ENCODE results near the gene GNAQ.
"Not testable (repeated sequence)": the region's sequence is repeated elsewhere in the genome, so short reads cannot be mapped to it uniquely, and the experiment has no call there.

The GNAQ gene

DNA sequence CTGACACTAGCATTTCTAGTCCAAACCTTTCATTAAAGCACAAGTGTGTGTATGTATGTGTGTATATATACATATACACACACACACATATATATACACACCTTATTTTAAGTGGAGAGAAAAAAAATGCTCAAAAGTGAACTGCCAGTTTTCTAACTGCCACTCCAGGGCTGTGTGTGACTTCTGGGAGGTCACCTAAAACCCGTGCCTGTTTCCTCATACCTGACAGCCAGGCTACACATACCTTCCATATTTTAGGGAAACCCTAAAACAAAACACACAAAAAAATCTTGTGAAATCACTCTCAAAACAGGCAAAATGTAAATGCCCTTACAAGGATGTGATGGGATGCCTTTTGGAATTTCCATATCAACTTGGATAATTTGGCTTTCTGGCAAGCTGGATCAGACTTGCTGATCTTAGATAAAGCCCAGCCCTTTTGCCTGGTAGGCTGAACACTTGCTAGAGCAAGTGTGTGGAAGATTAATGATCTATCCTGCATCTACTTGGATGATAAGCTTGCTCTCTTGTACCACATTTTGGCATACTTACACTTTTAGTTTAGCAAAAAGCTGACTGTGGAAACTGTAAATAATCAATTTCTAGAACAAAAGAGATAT lies 127.8 kb downstream of the GNAQ start:
- no peak for DNase-seq (ENCODE audit: low spot score)

DNA sequence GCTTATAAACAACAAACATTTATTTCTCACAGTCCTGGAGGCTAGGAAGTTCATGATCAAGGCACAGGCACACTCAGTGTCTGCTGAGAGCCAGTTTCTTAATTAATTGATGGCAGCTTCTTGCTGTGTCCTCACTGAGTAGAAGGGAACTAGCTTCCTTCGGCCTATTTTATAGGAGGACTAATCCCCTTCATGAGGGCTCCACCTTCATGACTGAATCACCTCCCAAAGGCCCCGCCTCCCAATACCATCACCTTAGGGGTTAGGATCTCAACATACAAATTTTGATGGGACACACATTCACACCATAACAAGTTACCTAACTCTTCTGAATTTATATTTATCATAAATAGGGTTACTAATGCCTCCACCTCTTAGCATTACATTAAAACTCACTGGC lies 129.8 kb downstream of the GNAQ start:
- DNase-seq (ENCODE audit: low spot score): no peak

DNA sequence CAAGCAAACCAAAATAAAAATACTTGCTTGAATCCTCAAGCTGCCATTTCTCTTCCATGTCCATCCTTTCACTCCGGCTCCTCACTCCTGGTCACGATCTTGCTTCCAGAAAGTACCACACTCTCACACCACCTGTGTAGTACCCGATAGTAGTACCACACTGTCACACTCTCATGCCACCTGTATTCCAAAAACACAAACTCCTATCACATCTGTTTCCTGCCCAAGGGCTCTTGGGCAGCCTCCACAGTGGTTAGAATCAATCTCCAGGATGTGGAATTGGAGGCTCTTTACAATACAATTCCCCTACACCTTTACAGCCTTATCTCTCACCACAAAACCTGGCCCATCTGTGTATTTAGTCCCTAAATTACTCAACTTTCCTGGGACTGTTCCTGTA lies 130.6 kb downstream of the GNAQ start:
- no peak for DNase-seq (ENCODE audit: low spot score)

DNA sequence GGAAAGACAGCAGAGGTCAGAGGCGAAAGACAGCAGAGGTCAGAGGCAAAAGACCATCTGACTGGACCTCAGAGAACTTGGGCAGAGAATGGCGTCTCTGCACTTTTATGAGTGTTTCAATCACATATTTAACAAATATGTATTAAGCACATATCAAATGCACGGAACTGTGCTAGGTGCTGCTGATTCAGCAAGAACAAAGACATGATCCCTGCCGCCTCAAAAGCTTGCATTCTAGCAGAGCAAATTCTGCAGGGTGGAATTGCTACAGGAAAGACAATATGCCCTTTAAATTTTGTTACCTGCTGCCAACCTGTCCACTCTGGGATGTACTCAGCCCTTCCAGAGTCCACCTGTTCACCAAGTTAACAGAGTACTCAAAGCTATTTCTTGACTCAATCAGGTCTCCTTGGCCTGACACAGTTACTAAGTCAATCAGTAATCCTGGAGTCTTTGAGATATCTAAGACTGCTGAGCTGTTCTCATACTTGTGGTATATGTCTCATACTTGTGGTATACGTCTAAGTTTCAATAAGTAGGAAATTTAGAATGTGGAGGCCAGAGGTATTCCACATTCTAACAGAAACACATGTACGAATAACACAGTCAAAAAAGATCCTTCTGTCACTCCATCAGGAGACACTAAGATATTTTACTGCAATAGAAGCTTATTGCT lies 131.8 kb downstream of the GNAQ start:
- DNase-seq (ENCODE audit: low spot score): peak; percentile 23

DNA sequence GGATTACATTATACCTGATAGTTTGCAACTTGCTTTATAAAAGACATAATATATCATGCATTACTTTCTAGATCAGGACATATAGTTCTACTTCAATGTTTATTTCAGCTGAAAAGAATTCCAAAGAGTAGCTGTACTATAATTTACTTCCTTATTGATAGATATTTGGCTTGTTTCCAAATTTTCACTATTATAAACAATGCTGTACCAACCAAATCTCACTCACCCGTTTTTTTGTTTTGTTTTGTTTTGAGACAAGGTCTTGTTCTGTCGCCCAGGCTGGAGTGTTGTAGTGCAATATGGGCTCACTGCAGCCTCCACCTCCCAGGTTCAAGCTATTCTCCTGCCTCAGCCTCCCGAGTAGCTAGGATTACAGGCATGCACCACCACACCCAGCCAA lies 132.7 kb downstream of the GNAQ start:
- DNase-seq (ENCODE audit: low spot score): no peak

DNA sequence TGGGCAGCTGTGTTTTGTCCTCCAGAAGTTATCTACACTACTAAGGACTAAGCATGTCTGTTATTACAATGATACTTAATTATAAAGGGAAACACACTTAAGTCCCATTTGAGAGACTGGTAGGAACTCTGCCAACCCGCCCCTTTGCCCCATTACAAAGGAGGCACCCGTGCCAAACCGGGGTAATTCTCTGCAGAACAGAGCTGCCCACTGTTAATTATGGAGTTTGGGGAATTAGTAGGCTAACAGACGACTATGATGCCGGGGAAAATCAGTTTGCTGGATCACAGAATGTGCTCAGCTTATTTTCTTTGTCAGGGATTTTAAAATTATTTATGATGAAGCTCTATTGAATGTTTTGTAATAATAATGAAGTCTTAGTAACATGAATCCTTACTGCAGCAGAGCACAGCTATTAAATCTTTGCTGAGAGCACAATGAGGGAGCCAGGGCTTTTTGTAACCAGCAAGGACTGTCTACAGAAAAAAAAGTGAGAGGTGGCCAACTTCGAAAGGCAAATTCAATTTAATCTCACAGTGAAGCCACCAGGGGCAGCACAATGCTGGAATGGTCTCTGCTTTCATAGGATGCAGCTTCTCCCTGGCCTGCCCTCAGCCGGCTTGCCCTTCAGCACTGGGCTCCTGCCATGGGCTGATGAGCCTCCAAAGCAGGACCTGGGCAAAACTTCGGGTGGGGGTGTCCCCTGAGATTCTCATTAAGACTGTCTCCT lies 134.5 kb downstream of the GNAQ start:
- DNase-seq (ENCODE audit: low spot score): no peak

DNA sequence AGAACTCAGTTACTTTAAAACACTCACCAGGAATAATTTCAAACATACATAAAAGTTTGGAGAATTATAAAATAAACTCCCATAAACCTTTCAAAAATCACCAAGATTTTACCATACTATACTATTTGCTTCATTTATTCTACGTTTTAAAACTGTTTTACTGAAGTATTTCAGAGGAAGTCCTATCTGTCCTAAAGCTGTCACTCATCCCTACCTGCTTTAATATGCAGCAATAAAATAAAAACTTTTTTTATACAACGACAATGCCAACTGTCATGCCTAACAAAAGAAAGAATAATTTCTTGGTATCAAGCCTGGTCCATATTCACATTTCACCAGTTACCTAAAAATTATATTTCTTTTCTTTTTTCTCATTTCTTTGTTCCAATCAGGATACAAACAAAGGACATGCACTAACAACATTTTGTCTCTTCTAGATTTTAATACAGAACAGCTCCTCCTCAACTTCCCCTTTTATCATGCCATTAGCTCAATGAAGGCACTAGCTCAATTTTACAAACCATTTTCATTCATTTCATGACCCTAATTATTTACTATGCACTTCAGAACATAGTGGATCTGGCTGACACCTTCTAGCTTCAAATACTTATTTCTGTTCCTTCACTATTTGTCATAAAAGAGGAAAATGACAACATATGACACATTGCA lies 135.2 kb downstream of the GNAQ start:
- DNase-seq (ENCODE audit: low spot score): no peak

DNA sequence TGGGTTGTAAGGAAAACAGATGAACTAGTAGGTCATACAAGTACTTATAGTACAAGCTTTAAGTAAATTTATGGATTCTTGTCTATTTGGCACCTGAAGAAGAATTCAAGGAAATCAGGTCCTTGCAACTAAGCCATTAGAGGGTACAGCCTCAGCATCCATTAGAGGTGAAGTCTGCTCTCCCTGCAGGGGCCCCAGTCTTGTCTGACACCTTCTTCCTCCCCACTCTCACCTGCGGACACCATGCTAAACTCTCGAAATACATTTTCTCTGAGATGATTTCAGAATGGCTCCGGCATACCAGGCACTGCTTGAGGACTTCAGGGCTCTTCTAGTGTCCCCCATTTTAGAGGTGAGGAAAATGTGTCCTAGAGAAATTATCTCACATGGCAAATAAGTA lies 137.9 kb downstream of the GNAQ start:
- DNase-seq (ENCODE audit: low spot score): no peak

DNA sequence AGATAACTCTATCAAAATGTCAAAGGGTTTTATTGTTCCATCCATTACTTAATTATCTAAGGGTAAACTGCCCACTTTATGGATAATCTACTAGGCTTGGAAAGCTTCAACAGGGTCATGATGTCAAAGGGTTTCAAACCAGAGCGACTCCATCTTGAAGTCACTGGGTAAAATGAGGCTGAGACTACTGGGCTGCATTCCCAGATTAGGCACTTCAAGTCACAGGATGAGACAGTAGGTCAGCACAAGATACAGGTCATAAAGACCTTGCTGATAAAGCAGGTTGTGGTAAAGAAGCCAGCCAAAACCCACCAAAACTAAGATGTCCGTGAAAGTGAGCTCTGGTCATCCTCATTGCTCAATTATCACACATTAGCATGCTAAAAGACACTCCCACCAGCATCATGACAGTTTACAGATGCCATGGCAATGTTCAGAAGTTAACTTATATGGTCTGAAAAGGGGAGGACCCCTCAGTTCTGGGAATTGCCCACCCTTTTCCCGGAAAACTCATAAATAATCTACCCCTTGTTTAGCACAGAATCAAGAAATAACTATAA lies 138.6 kb downstream of the GNAQ start:
- no peak for DNase-seq (ENCODE audit: low spot score)

DNA sequence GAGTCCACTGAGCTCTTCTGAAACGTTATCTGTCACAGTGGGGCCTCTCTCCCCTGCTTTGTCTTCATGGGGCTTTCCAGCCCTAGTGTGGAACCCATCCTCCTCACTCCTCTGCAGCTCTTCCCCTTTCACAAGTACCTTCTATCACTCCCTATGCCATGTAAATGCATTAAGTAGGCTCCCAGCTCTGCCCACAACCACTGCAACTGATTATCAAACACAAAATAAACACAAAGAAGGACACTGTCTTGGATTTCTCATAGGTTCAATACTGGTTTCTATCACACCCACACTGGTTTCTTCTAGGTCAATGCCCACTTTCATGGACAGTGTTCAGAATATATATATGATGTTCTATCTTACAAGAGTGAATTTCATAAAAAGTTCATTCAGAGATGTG lies 139.4 kb downstream of the GNAQ start:
- no peak for DNase-seq (ENCODE audit: low spot score)

DNA sequence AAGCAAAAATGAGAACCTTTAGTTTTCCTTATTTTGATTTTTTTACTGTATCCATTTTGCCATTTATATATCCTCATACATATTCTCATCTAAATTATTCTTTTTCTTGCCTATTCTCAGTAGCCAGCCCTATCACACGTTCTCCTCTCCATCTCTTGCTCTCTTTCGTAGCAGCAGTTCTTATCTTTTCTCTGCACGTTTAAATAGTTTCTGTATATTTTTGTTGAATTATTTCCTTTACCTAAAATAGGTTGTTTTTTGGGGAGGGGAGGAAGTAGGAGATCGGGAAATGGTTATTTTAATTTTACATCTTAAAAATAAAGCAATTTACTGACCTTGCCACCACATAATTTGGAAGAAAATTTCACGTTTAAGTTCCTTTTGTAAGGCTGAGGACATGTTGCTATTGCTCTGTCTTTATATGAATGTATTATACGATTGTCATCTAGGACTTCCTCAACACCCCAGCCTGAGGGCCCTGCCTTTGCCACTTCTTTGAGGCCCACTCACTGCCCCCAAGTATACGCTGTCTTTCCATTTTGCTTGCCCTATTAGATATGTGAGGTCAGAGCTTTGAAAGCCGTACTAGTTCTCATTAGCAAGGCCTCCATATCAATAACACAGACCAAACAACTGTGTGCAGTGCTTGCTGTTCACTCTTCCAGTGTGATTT lies 140.3 kb downstream of the GNAQ start:
- no peak for DNase-seq (ENCODE audit: low spot score)

DNA sequence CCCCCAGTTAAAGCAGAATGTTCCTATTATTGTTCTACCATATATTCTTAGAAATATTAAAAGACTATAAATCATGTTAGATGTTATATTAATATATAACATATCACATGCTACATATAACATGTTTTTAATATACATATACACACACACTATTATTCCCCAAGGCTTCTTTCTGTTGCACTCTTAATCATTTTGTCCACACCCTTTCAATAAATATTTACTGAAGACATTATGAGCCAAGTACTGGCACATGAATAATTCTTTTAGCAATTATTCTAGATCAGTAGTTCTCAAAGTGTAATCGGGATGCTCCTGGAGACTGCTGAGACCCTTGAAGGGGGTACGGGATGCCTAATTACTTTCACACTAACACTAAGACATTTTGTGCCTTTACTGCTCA lies 143.9 kb downstream of the GNAQ start:
- no peak for DNase-seq (ENCODE audit: low spot score)

DNA sequence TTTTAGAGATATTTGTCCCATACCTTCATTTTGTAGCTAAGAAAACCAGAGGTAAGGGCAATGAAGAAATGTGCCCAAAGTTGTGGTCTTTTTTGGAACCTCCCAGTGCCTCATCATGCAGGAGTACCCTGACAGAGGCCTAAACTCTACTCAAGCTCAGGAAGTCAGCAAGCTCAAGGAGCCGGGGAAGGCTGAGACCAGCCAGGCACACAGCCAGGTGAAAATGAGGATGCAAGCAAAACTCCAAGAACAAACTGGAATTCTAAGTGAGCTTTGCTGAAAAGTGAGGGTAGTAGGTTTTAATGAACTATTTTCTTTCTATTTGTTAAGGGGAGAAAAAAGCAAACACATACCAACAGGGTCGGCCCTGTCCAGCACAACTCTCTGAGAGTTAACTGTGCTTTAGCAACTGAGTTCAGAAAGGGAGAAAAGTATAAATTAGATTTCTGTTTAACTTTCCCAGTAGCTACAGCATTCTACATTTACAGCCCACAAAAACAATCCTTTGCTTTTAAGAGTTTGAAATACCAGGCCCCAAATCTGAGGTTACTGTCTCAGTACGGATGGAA lies 146.4 kb downstream of the GNAQ start:
- DNase-seq (ENCODE audit: low spot score): no peak

DNA sequence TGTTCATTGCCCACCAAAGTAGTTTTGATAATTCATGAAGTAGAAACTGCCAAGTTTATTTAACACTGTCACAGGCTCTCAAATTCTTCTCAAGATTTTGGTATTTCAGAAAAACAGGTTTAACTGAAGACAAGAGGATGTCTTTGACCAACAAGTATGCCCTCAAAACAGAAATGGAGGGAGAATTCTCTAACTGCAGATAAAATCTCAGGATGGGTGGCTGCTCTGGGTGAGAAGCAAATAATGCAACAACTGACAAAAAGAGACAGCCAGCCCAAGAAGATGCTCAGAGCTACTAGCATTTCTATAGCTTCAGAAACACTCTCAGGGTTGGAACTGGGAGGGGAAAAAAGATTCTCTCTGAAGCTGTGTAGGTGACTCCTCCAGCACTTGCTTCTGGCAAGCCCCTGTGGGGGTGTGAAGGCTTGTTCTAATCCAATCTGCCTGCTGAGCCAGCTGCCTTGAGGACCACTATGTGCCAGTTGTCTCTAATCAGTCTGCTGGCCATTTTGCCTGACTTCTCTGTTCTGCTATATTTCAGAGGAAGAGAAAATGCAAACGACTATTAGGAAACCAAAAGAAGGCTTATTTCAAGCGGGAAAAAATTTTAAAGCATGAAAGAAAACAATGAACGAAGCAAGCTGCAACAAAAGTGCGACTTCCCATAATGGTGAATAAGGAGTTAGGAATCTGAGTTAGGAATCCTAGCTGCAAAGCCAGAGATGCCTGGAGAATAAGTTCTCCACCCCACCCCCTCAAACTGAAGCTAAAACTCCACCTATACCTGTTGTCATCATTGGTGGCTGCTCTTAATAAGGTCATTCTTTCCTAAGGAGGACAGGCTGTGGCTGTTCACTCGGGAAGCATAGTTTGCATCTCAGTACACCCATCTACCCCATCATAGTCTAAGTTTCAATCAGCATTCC lies 147.5 kb downstream of the GNAQ start:
- DNase-seq (ENCODE audit: low spot score): no peak

DNA sequence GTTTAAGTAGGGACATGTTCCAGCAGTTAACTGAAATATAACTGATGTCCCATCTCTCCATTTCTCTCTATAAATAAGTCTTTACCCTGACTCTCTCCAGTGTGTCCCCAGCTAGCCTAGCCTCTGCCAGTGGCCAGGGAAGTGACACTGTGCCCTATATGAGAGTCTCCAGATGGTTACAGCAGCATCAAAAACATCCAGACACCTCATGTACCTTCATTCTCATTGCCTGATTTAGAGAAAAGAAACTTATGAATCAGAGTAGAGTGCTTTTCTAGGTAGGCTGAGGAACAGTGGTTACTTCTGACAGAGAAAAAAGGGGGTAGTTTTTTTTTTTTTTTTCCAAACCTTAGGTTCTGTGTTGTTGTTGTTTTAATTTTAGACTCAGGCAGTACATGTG lies 148.5 kb downstream of the GNAQ start:
- DNase-seq (ENCODE audit: low spot score): no peak

DNA sequence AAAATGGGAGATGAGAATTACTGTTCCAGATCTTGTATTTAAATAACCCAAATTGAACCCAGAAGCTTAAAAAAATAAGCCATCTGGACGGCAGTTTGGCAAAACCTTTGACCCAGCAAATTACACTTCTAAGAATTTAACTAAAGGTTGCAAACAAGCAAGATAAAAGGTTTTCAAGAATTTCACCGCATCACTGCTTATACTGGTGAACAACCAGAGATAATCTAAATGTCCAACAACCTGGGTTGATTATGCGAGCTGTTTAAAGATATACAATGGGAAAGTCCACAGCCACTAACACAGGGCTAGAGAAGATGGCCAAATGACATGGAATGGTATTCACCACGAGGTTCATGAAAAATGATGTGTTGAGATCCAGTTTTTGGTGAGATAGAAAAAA lies 149.3 kb downstream of the GNAQ start:
- no peak for DNase-seq (ENCODE audit: low spot score)

DNA sequence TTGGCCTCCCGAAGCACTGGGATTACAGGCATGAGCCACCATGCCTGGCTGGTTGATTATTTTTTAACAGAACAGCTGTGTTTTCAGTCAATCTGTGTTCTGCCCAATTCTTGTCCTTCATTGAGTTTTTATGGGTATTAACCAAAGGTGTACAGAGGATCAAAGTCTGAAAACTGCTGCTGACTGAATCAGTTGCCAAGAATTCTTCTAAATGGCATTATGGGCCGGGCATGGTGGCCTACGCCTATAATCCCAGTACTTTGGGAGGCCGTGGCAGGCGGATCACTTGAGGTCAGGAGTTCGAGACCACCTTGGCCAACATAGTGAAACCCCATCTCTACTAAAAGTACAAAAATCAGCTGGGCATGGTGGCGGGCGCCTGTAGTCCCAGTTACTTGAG lies 150.0 kb downstream of the GNAQ start:
- not testable (repeated sequence) for DNase-seq (ENCODE audit: low spot score)

DNA sequence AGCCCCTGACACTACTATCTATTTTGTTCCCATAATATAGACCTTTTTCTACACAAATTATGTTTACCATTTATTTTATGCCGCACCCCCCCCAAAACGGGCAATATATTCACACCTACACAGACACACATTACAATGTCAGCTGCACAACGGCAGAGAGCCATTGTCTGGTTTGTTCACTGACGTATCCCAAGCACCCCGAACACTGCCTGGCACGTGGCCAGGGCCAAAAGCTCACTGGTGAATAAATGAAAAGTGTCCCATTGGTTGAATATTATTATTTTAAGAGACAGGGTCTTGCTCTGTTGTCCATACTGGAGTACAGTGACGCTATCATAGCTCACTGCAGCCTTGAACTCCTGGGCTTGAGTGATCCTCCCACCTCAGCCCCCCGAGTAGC lies 150.5 kb downstream of the GNAQ start:
- no peak for DNase-seq (ENCODE audit: low spot score)

DNA sequence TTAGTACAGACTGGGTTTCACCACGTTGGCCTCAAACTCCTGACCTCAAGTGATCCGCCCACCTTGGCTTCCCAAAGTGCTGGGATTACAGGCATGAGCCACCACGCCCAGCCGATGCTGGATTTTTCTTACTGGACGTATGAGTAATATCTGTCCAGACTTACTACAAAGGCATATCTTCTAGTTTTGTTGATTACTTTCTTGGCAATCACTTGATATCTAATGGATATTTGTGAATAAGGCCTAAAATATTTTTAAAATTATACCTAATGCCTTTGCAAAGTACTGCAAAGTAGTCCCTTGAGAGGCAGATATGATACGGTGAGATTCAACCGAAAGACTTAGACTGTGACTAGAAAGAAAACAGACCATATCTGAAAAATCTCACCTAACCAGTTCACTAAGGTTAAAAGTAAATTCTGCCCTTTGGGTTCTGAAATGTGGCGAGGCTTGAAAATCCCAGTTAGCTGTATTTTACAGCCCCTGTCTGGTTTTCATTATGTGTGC lies 152.1 kb downstream of the GNAQ start:
- DNase-seq (ENCODE audit: low spot score): no peak

DNA sequence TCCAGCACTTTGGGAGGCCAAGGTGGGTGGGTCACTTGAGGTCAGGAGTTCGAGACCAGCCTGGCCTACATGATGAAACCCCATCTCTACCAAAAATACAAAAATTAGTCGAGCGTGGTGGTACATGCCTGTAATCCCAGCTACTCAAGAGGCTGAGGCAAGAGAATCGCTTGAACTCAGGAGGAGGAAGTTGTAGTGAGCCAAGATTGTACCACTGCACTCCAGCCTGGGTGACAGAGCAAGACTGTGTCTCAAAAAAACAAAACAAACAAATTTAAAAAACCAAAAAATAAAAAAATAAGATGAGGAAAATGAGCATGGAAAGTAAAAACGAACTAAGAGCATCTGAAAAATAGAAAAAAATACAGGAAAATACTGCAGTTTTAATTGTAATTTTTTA lies 152.8 kb downstream of the GNAQ start:
- not testable (repeated sequence) for DNase-seq (ENCODE audit: low spot score)

Data from activated CD4-positive, alpha-beta T cell treated with anti-CD3 and anti-CD28 coated beads, Interleukin-2, Interleukin-4, amounts not matched to agents 100 ng/mL and 50 ng/mL, durations not matched to agents 16 hours and 8 hours (primary cell).